HEK293 (cell line): ENCODE data around the gene SLC19A1.
A peak's percentile ranks its signal among the peaks of the same experiment; 100 is the strongest.

Experiments used
- CTCF ChIA-PET: fragments of 350-600 bp; formaldehyde crosslinking; extraction: SDS; loops from one replicate; lab custom pipeline; 2021; ENCODE audit warnings: antibody characterized with exemption; lab: Yijun Ruan, JAX
- POLR2A ChIA-PET: fragments of 300-600 bp; formaldehyde crosslinking; extraction: SDS; loops from one replicate; lab custom pipeline; 2020; ENCODE audit warnings: antibody characterized with exemption, inconsistent platforms; lab: Yijun Ruan, JAX
- H3K27ac ChIP-seq: fragments of 200-500 bp; sonication (Bioruptor generic); 2 replicates; pipeline ENCODE4 v1.5.1; 2014; ENCODE audit warnings: low read depth, low read length, control low read depth, inconsistent platforms; ENCODE audit errors: extremely low read depth
- H3K36me3 ChIP-seq, 2 experiments: fragments of 200-500 bp in 1 of 2; sonication (Bioruptor generic) in 1 of 2; 1 replicate in 1 of 2; 2 replicates in 1 of 2; pipeline ENCODE4 v1.5.1; 2014 to 2017; ENCODE audit warnings: inconsistent platforms in 2 of 2, low read length in 2 of 2; ENCODE audit not compliant: control insufficient read depth in 2 of 2, insufficient read depth in 1 of 2
- H3K4me1 ChIP-seq: fragments of 200-500 bp; sonication (Bioruptor generic); 2 replicates; pipeline ENCODE4 v1.5.1; 2014; ENCODE audit warnings: mild to moderate bottlenecking, low read length, inconsistent platforms; ENCODE audit not compliant: control insufficient read depth, insufficient read depth
- H3K4me3 ChIP-seq: 2 replicates; pipeline ENCODE4 v1.5.1; 2011; ENCODE audit warnings: low read depth, mild to moderate bottlenecking, control low read depth, low read length, moderate library complexity
- H3K9me3 ChIP-seq: fragments of 200-500 bp; sonication (Bioruptor generic); 2 replicates; pipeline ENCODE4 v1.5.1; 2014; ENCODE audit warnings: low read depth, low read length, inconsistent platforms; ENCODE audit not compliant: control insufficient read depth, insufficient read depth
- REPIN1 ChIP-seq: fragments of 450-650 bp; formaldehyde crosslinking; IDR thresholded peaks from 2 replicates; pipeline ENCODE4 v1.5.1; 2017; ENCODE audit warnings: missing biosample characterization, missing genetic modification characterization, low read depth
- SALL2 ChIP-seq: fragments of 450-650 bp; formaldehyde crosslinking; IDR thresholded peaks from 2 replicates; pipeline ENCODE4 v1.5.0; 2017; ENCODE audit warnings: missing biosample characterization, mild to moderate bottlenecking, missing genetic modification characterization, borderline replicate concordance
- YY1 ChIP-seq: fragments of 450-650 bp; formaldehyde crosslinking; IDR thresholded peaks from 2 replicates; pipeline ENCODE4 v1.5.1; 2018; ENCODE audit warnings: missing biosample characterization, missing genetic modification characterization
- ZIC2 ChIP-seq: fragments of 450-650 bp; formaldehyde crosslinking; IDR thresholded peaks from 2 replicates; pipeline ENCODE4 v1.5.1; 2016; ENCODE audit warnings: missing biosample characterization, missing genetic modification characterization
- ZNF24 ChIP-seq: fragments of 450-650 bp; formaldehyde crosslinking; IDR thresholded peaks from 2 replicates; pipeline ENCODE4 v1.5.1; 2016; ENCODE audit warnings: missing biosample characterization, missing genetic modification characterization
- ZNF266 ChIP-seq: fragments of 450-650 bp; formaldehyde crosslinking; IDR thresholded peaks from 2 replicates; pipeline ENCODE4 v1.5.1; 2016; ENCODE audit warnings: missing biosample characterization, missing genetic modification characterization, low read depth
- ZNF521 ChIP-seq: fragments of 450-650 bp; formaldehyde crosslinking; IDR thresholded peaks from 2 replicates; pipeline ENCODE4 v1.5.1; 2017; ENCODE audit warnings: missing biosample characterization, mild to moderate bottlenecking, missing genetic modification characterization
- ZNF560 ChIP-seq: fragments of 450-650 bp; formaldehyde crosslinking; IDR thresholded peaks from 2 replicates; pipeline ENCODE4 v1.5.1; 2017; ENCODE audit warnings: missing biosample characterization, missing genetic modification characterization, borderline replicate concordance
- ZNF776 ChIP-seq: fragments of 450-650 bp; formaldehyde crosslinking; IDR thresholded peaks from 2 replicates; pipeline ENCODE4 v1.5.0; 2017; ENCODE audit warnings: missing biosample characterization, missing genetic modification characterization, borderline replicate concordance
- ZNF785 ChIP-seq: fragments of 450-650 bp; formaldehyde crosslinking; IDR thresholded peaks from 2 replicates; pipeline ENCODE4 v1.5.1; 2016; ENCODE audit warnings: missing biosample characterization, missing genetic modification characterization
- ZXDB ChIP-seq: fragments of 450-650 bp; formaldehyde crosslinking; IDR thresholded peaks from 2 replicates; pipeline ENCODE4 v1.5.1; 2016; ENCODE audit warnings: missing biosample characterization, missing genetic modification characterization
- TF ChIP-seq, protein P1 (sequence below): fragments of 450-650 bp; formaldehyde crosslinking; IDR thresholded peaks from 2 replicates; pipeline ENCODE4 v1.5.1; 2016; ENCODE audit warnings: missing biosample characterization, missing genetic modification characterization
- TF ChIP-seq, protein P2 (sequence below): fragments of 450-650 bp; formaldehyde crosslinking; IDR thresholded peaks from 2 replicates; pipeline ENCODE4 v1.5.1; 2016; ENCODE audit warnings: missing biosample characterization, missing genetic modification characterization

SLC19A1 gene

DNA sequence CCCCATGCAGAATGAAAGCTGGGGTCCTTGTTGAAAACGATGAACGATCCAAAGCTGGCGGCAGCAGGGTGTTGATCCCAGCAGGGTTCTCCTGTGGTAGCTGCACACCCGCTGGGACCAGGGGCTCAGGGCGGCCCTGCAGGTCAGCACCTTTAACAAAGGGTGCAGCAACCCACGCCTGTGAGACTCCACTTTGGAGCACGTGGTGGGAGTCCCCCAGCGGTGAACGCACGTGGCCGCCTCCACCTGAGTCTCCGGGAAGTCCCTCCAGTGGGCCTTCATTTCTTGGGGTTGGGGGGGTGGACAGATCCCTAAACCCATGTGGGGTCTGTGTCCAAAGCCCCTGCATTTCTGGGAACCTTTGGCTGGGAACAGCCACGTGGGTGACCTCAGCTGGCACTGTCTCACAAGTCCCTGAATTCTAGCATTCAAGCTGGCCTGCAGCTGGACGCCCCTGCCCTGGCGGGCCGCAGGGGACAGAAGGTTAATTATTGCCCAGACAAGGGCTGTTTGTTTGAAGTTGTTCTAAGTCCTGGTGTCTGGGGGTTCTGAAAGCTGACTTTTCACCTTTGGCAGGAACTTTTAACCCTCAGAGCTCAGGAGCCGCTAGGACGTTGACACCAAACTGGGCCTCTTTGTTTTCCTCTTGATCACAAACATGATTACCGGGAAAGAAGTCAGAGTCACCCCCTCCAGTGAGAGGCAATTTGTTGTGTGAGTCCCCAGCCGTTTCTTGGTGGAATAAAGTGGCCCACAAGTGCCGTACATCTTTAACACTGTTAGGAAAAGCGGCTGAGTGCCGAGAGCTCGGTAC is 72.8 kb downstream of the SLC19A1 start:
- Histone ChIP-seq H3K9me3 (no peaks in the 10 kb centered on the region), H3K27ac (no peak overlapping the region), H3K4me1 (peaks cover 5% of the 10 kb centered on the region), H3K36me3 (peaks cover 0 to 21% of the 10 kb centered on the region in 2 experiments; a peak in 2 of 3 replicates), H3K4me3 (no peak overlapping the region)
- TF ChIP-seq ZIC2 (tag by site-specific recombination), result peak; percentile 33; the same call in 1 of the 2 replicates
- no peak for TF ChIP-seq YY1 (tag by site-specific recombination)
- ChIA-PET CTCF (interaction anchor here (0.6 to 1.2 kb wide), 4 partner anchors 14 to 904 kb away, joined by 3 to 6 read pairs (median 4); no protein-coding TSS in a partner anchor), POLR2A (no interaction called here)

DNA sequence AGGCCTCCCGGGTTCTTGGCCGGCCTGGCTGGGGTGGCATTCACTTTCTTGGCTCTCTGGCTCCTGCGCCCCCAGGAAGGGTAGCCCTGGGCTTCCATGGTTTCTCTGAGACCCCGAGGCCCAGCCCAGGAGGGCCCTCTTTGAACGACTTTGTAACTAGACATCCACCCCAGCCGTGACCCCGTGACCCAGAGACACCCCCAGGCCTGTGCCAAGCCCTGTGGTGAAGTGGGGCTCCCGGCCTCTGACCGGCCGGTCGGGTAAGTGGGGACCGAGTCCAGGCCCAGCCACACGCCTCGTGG is 73.3 kb downstream of the SLC19A1 start:
- ChIA-PET POLR2A (no interaction called here), CTCF (interaction anchor here (1.1 to 1.2 kb wide), 2 partner anchors 29 to 329 kb away, joined by 5 to 6 read pairs; no protein-coding TSS in a partner anchor)
- no peak overlapping the region for H3K27ac ChIP-seq

DNA sequence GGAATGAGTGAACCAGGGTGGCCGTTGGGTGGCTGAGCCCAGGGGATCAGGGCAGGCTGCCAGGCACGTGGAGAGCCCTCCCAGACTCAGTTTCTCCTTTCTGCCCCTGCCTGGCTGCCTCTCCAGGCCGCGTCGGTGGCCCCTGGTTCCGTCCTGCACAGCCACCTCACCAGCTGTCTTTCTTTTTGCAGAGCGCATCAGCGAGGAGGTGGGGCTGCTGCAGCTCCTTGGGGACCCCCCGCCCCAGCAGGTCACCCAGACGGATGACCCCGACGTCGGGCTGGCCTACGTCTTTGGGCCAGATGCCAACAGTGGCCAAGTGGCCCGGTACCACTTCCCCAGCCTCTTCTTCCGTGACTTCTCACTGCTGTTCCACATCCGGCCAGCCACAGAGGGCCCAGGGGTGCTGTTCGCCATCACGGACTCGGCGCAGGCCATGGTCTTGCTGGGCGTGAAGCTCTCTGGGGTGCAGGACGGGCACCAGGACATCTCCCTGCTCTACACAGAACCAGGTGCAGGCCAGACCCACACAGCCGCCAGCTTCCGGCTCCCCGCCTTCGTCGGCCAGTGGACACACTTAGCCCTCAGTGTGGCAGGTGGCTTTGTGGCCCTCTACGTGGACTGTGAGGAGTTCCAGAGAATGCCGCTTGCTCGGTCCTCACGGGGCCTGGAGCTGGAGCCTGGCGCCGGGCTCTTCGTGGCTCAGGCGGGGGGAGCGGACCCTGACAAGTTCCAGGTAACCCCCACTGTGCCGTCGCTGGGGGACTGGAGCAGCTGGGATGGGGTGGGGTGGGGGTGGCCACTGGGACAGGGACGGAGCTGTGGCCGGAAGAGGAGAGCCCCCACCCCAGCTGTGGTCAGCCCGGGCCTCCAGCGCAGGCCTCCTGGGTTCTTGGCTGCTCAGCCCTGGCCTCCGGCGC is 73.9 kb downstream of the SLC19A1 start:
- Histone ChIP-seq H3K36me3 (peaks cover 0 to 11% of the 10 kb centered on the region in 2 experiments; a peak in 2 of 3 replicates), H3K4me3 (no peak overlapping the region), H3K27ac (0 out of 2 replicates have a peak overlapping the region, but pooled peaks have one; percentile 16), H3K4me1 (peaks cover 5% of the 10 kb centered on the region), H3K9me3 (no peaks in the 10 kb centered on the region)
- ChIA-PET POLR2A (no interaction called here), CTCF (interaction anchor here (1.1 kb wide), 1 partner anchor 29 kb away, joined by 6 read pairs; no protein-coding TSS in a partner anchor)
- TF ChIP-seq REPIN1 (tag by site-specific recombination), result no peak

More for the DNA sequence above, 73.3 kb downstream of the SLC19A1 start:
- peaks cover 0 to 16% of the 10 kb centered on the region in 2 experiments; a peak in 2 of 3 replicates for H3K36me3 ChIP-seq
- peaks cover 5% of the 10 kb centered on the region for H3K4me1 ChIP-seq
- no peak overlapping the region for H3K4me3 ChIP-seq
- no peaks in the 10 kb centered on the region for H3K9me3 ChIP-seq
- TF ChIP-seq ZNF24 (tag by site-specific recombination) (no peak), ZXDB (tag by site-specific recombination) (no peak), ZNF776 (tag by site-specific recombination) (no peak), SALL2 (tag by site-specific recombination) (no peak), ZNF560 (tag by site-specific recombination) (no peak), ZNF266 (tag by site-specific recombination) (no peak), ZNF785 (tag by site-specific recombination) (no peak), REPIN1 (tag by site-specific recombination) (no peak), ZNF521 (tag by site-specific recombination) (no peak)
- TF ChIP-seq, protein P1, sequence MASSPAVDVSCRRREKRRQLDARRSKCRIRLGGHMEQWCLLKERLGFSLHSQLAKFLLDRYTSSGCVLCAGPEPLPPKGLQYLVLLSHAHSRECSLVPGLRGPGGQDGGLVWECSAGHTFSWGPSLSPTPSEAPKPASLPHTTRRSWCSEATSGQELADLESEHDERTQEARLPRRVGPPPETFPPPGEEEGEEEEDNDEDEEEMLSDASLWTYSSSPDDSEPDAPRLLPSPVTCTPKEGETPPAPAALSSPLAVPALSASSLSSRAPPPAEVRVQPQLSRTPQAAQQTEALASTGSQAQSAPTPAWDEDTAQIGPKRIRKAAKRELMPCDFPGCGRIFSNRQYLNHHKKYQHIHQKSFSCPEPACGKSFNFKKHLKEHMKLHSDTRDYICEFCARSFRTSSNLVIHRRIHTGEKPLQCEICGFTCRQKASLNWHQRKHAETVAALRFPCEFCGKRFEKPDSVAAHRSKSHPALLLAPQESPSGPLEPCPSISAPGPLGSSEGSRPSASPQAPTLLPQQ (tag by site-specific recombination), result no peak
- TF ChIP-seq, protein P2, sequence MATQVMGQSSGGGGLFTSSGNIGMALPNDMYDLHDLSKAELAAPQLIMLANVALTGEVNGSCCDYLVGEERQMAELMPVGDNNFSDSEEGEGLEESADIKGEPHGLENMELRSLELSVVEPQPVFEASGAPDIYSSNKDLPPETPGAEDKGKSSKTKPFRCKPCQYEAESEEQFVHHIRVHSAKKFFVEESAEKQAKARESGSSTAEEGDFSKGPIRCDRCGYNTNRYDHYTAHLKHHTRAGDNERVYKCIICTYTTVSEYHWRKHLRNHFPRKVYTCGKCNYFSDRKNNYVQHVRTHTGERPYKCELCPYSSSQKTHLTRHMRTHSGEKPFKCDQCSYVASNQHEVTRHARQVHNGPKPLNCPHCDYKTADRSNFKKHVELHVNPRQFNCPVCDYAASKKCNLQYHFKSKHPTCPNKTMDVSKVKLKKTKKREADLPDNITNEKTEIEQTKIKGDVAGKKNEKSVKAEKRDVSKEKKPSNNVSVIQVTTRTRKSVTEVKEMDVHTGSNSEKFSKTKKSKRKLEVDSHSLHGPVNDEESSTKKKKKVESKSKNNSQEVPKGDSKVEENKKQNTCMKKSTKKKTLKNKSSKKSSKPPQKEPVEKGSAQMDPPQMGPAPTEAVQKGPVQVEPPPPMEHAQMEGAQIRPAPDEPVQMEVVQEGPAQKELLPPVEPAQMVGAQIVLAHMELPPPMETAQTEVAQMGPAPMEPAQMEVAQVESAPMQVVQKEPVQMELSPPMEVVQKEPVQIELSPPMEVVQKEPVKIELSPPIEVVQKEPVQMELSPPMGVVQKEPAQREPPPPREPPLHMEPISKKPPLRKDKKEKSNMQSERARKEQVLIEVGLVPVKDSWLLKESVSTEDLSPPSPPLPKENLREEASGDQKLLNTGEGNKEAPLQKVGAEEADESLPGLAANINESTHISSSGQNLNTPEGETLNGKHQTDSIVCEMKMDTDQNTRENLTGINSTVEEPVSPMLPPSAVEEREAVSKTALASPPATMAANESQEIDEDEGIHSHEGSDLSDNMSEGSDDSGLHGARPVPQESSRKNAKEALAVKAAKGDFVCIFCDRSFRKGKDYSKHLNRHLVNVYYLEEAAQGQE (tag by site-specific recombination), result no peak
